Natural killer cell (primary cell): ENCODE measurements around the gene VSIG8. TPM values are rescaled to one million over a fixed set of nuclear protein-coding genes. Genes with fewer than 3 reads are reported as not detected.

Source experiments
- ATAC-seq, 3 donors: fragments of 150-1000 bp in 2 of 3; fragments of 200-7000 bp in 1 of 3; cut with Tn5 transposase; 1 replicate in 1 of 3; 2 replicates in 2 of 3; pipeline ENCODE4 v1.10.0; 2021; ENCODE audit warnings: mild to moderate bottlenecking in 2 of 3, moderate library complexity in 2 of 3
- DNase-seq, 2 donors: peaks; one replicate each; pipeline versions ENCODE4 v3.0.0 to v3.0.0-alpha.2; 2013 to 2021; ENCODE audit warnings: mixed read lengths in 1 of 2
- H3K27ac ChIP-seq: one replicate; pipeline ENCODE4 v1.5.1; 2013; ENCODE audit warnings: mild to moderate bottlenecking, low read length
- H3K27me3 ChIP-seq: one replicate; pipeline ENCODE4 v1.6.1; 2013; ENCODE audit warnings: low read length; ENCODE audit not compliant: control insufficient read depth, insufficient read depth
- H3K36me3 ChIP-seq: one replicate; pipeline ENCODE4 v1.6.1; 2013; ENCODE audit warnings: low read length; ENCODE audit not compliant: control insufficient read depth, insufficient read depth
- H3K4me1 ChIP-seq: one replicate; pipeline ENCODE4 v1.6.1; 2013; ENCODE audit warnings: low read length; ENCODE audit not compliant: control insufficient read depth, insufficient read depth
- H3K4me3 ChIP-seq: one replicate; pipeline ENCODE4 v1.5.1; 2013; ENCODE audit warnings: low read length
- H3K9me3 ChIP-seq: one replicate; pipeline ENCODE4 v1.6.1; 2013; ENCODE audit warnings: low read length; ENCODE audit not compliant: control insufficient read depth, insufficient read depth
- H3K27ac Mint-ChIP-seq, 2 donors: one replicate each; pipeline ENCODE4 v1.8.0; 2022; ENCODE audit warnings: mild to moderate bottlenecking in 2 of 2, mixed read lengths in 2 of 2, moderate library complexity in 1 of 2
- H3K27me3 Mint-ChIP-seq, 2 donors: one replicate each; pipeline ENCODE4 v1.8.0; 2022; ENCODE audit warnings: low read depth in 2 of 2, mixed read lengths in 2 of 2
- H3K36me3 Mint-ChIP-seq: one replicate; pipeline ENCODE4 v1.8.0; 2022; ENCODE audit warnings: mixed read lengths
- H3K4me1 Mint-ChIP-seq, 2 donors: one replicate each; pipeline ENCODE4 v1.8.0; 2022; ENCODE audit warnings: mixed read lengths in 2 of 2
- H3K4me3 Mint-ChIP-seq: one replicate; pipeline ENCODE4 v1.8.0; 2022; ENCODE audit warnings: mild to moderate bottlenecking, moderate library complexity, mixed read lengths
- H3K9me3 Mint-ChIP-seq, 2 donors: one replicate each; pipeline ENCODE4 v1.8.0; 2022; ENCODE audit warnings: mixed read lengths in 2 of 2
- CTCF ChIP-seq: fragments of 200-600 bp; IDR thresholded peaks from one replicate; pipeline ENCODE4 v1.8.0; 2022; ENCODE audit warnings: antibody characterized with exemption
- WGBS: methylation state at CpG from one replicate; pipeline ENCODE4 v1.1.7; 2013; ENCODE audit warnings: missing lambda C conversion rate; ENCODE audit not compliant: insufficient coverage; 5-methylcytosine and 5-hydroxymethylcytosine counted together
- intact Hi-C: fragments of 100-400 bp; cut with micrococcal nuclease; formaldehyde crosslinking; loops from one replicate; pipeline ENCODE4 v1.14.2; 2022
- total RNA-seq, 4 donors: library from RNA; stranded (reverse); fragments of 120-200 nt in 1 of 4; gene quantifications; one replicate each; pipeline versions ENCODE4 v1.2.3 to v1.2.4, GENCODE V29; 2013 to 2022

The VSIG8 gene
- total RNA-seq, 3 donors from 2014 or later (not counting 1 experiment from before 2014, with no cell fraction given): not detected

GRCh38 chr1:159882527-159882862 is 20.0 kb upstream of the VSIG8 start:
- intact Hi-C loops: loop anchor here (10.0 kb wide), 1 partner anchor 458 kb away; no protein-coding TSS in a partner anchor
- Histone ChIP-seq H3K36me3 (no peaks in the 10 kb centered on the region), H3K27me3 (no peaks in the 10 kb centered on the region), H3K9me3 (no peaks in the 10 kb centered on the region), H3K4me3 (no peak overlapping the region), H3K27ac (no peak overlapping the region), H3K4me1 (peaks cover 6% of the 10 kb centered on the region)
- H3K9me3 Mint-ChIP-seq: no peaks in the 10 kb centered on the region
- no peak for DNase-seq
- no peaks in the 10 kb centered on the region for H3K4me1 Mint-ChIP-seq
- no peak overlapping the region for H3K27ac Mint-ChIP-seq
- no peak overlapping the region for H3K4me3 Mint-ChIP-seq
- ATAC-seq: no peak
- H3K27me3 Mint-ChIP-seq: peaks cover 0 to 8% of the 10 kb centered on the region in 2 donors
- no peaks in the 10 kb centered on the region for H3K36me3 Mint-ChIP-seq
- 100% methylated on average over 2 of the region's 2 CpGs for WGBS
- TF ChIP-seq CTCF: no peak

- no peak for ATAC-seq
- no peak overlapping the region for H3K27ac ChIP-seq
- intact Hi-C loops: loop anchor here (10.0 kb wide), 1 partner anchor 457 kb away; no protein-coding TSS in a partner anchor
Measured at GRCh38 chr1:159881622-159882526, 19.4 kb upstream of the VSIG8 start.

GRCh38 chr1:159880430-159880829 is 18.0 kb upstream of the VSIG8 start:
- Mint-ChIP-seq H3K27ac (no peak overlapping the region), H3K4me3 (no peak overlapping the region), H3K36me3 (no peaks in the 10 kb centered on the region), H3K27me3 (peaks cover 9 to 18% of the 10 kb centered on the region in 2 donors), H3K9me3 (no peaks in the 10 kb centered on the region), H3K4me1 (no peaks in the 10 kb centered on the region)
- DNase-seq (no peak), ATAC-seq (no peak)
- Histone ChIP-seq H3K27ac (no peak overlapping the region), H3K4me3 (no peak overlapping the region), H3K36me3 (no peaks in the 10 kb centered on the region), H3K9me3 (no peaks in the 10 kb centered on the region), H3K4me1 (peaks cover 6% of the 10 kb centered on the region), H3K27me3 (no peaks in the 10 kb centered on the region)
- whole genome bisulfite sequencing: 79% methylated on average over 3 of the region's 3 CpGs
- intact Hi-C loops: loop anchor here (10.0 kb wide), 1 partner anchor 456 kb away; no protein-coding TSS in a partner anchor
- TF ChIP-seq CTCF: no peak

More at GRCh38 chr1:159881622-159882526, 19.4 kb upstream of the VSIG8 start:
- H3K27ac Mint-ChIP-seq: no peak overlapping the region
- no peaks in the 10 kb centered on the region for H3K36me3 Mint-ChIP-seq
- no peaks in the 10 kb centered on the region for H3K9me3 Mint-ChIP-seq
- Histone ChIP-seq H3K4me1 (peaks cover 6% of the 10 kb centered on the region), H3K27me3 (no peaks in the 10 kb centered on the region), H3K36me3 (no peaks in the 10 kb centered on the region), H3K9me3 (no peaks in the 10 kb centered on the region), H3K4me3 (no peak overlapping the region)
- peak in 1 of 2 donors; percentile 66 for DNase-seq
- TF ChIP-seq CTCF: no peak
- no peak overlapping the region for H3K4me3 Mint-ChIP-seq
- H3K4me1 Mint-ChIP-seq: no peaks in the 10 kb centered on the region
- peaks cover under 1 to 8% of the 10 kb centered on the region in 2 donors for H3K27me3 Mint-ChIP-seq
- WGBS: 81% methylated on average over 6 of the region's 6 CpGs
